GM10266 (cell line): ENCODE measurements around the gene SELENOV.

Experiments
- DNase-seq: peaks from one replicate; pipeline ENCODE4 v3.0.0; 2012; ENCODE audit errors: extremely low spot score
- TF ChIP-seq, protein P1 (sequence below): IDR thresholded peaks from 2 replicates; pipeline ENCODE4 v1.5.1; 2012; ENCODE audit warnings: mild to moderate bottlenecking, low read depth; ENCODE audit not compliant: control insufficient read depth, insufficient read depth; ENCODE audit errors: missing control alignments

Gene SELENOV

DNA sequence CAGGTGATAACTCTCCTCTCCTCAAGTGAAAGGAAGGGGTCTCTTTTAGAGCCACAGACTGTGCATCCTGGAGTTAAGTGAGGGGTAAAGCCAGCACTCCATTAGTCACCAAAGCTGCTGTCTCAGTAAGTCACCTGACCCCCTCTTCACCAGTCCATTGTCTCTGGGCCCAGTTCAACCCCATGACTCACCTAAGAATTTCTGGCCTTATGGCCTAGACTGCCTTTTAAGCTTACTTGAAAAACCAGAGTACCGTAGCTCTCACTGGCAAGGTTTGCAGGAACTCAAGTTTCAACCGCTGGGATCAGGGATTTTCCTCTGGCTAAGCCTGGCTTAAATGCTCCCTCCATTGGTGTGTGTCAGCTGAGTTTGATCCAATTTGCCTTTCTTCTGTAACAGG lies 48.5 kb downstream of the SELENOV start:
- TF ChIP-seq, protein P1, sequence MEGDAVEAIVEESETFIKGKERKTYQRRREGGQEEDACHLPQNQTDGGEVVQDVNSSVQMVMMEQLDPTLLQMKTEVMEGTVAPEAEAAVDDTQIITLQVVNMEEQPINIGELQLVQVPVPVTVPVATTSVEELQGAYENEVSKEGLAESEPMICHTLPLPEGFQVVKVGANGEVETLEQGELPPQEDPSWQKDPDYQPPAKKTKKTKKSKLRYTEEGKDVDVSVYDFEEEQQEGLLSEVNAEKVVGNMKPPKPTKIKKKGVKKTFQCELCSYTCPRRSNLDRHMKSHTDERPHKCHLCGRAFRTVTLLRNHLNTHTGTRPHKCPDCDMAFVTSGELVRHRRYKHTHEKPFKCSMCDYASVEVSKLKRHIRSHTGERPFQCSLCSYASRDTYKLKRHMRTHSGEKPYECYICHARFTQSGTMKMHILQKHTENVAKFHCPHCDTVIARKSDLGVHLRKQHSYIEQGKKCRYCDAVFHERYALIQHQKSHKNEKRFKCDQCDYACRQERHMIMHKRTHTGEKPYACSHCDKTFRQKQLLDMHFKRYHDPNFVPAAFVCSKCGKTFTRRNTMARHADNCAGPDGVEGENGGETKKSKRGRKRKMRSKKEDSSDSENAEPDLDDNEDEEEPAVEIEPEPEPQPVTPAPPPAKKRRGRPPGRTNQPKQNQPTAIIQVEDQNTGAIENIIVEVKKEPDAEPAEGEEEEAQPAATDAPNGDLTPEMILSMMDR, result no peak
- DNase-seq, result no peak

DNA sequence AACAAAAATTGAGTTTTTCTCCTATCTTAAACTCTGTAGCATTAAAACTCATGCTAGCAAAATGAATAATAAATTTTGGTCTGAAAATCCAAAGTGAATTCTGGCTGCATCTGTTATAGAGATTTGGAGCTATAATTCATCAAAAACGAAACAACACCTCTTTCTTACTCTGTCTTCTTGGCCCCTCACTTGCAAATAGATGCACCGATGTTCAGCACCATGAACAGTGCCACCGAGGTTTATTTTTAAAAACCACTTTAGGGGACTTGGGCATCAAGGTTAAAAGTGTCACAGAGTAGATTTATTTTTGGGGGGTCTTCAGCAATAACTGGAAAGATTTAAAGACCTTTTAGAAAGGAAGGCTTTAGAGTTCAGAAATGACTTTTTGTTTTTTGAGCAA lies 51.1 kb downstream of the SELENOV start:
- no peak for DNase-seq
- TF ChIP-seq, protein P1, result no peak

DNA sequence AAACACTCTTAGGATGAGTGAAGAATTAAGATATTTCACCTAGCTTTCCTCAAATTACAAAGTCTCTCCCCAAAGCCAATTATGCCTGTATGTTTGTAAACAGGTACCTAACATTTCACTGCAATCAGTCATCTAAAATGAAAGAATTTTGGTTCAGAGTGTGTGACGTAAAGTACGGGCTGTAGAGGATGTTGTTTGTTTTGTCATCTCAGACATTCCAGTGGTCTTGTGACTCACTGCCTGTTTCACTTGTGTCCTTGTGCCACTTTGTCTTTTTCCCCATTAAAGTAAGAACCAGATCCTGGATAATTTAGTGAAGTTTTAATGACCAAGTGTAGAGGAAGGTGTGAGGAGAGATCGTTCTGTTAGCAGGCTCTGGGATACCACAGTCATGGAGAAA lies 53.7 kb downstream of the SELENOV start:
- TF ChIP-seq, protein P1, result no peak
- no peak for DNase-seq
